Loucy (cell line): ENCODE results near the gene PHF13.
A peak's percentile ranks its signal among the peaks of the same experiment; 100 is the strongest.

Experiments used
- H2AFZ ChIP-seq: fragments of 200-600 bp; sonication (generic); 2 replicates; pipeline ENCODE4 v1.6.0; 2016; ENCODE audit warnings: antibody characterized with exemption, mild to moderate bottlenecking, low read length, moderate library complexity
- H3F3A ChIP-seq: fragments of 200-600 bp; 2 replicates; pipeline ENCODE4 v1.6.0; 2016; ENCODE audit warnings: antibody characterized with exemption, low read depth, mild to moderate bottlenecking
- H3K27me3 ChIP-seq: fragments of 200-600 bp; sonication (generic); 2 replicates; pipeline ENCODE4 v1.6.1; 2014; ENCODE audit warnings: low read length, mild to moderate bottlenecking; ENCODE audit not compliant: insufficient read depth, poor library complexity, severe bottlenecking
- H3K36me3 ChIP-seq: fragments of 200-600 bp; sonication (generic); 2 replicates; pipeline ENCODE4 v1.6.1; 2016; ENCODE audit warnings: low read length; ENCODE audit not compliant: insufficient read depth
- H3K4me1 ChIP-seq: fragments of 200-600 bp; sonication (generic); 2 replicates; pipeline ENCODE4 v1.5.1; 2014; ENCODE audit warnings: low read length, mild to moderate bottlenecking; ENCODE audit not compliant: insufficient read depth, poor library complexity, severe bottlenecking
- H3K4me2 ChIP-seq: fragments of 200-600 bp; sonication (generic); 2 replicates; pipeline ENCODE4 v1.6.0; 2014; ENCODE audit warnings: antibody characterized with exemption, low read length, low read depth, mild to moderate bottlenecking; ENCODE audit not compliant: poor library complexity, severe bottlenecking
- H3K4me3 ChIP-seq: fragments of 200-600 bp; sonication (generic); 2 replicates; pipeline ENCODE4 v1.5.1; 2014; ENCODE audit warnings: low read length, mild to moderate bottlenecking, mixed read lengths; ENCODE audit not compliant: poor library complexity, severe bottlenecking
- H3K79me2 ChIP-seq: fragments of 200-600 bp; sonication (generic); 2 replicates; pipeline ENCODE4 v1.6.1; 2014; ENCODE audit warnings: low read length; ENCODE audit not compliant: insufficient read depth
- H3K9ac ChIP-seq: fragments of 200-600 bp; sonication (generic); 2 replicates; pipeline ENCODE4 v1.6.0; 2014; ENCODE audit warnings: mild to moderate bottlenecking, low read depth, low read length, moderate library complexity; ENCODE audit not compliant: poor library complexity, severe bottlenecking
- H3K9me2 ChIP-seq: fragments of 200-600 bp; sonication (generic); replicated peaks from 2 replicates; pipeline ENCODE4 v1.6.1; 2016; ENCODE audit warnings: low read depth, low read length, mixed read lengths
- H3K9me3 ChIP-seq: fragments of 200-600 bp; sonication (generic); 2 replicates; pipeline ENCODE4 v1.6.1; 2014; ENCODE audit warnings: mild to moderate bottlenecking, antibody characterized with exemption, low read length, low read depth; ENCODE audit not compliant: insufficient read depth
- H4K20me1 ChIP-seq: fragments of 200-600 bp; sonication (generic); 2 replicates; pipeline ENCODE4 v1.6.0; 2014; ENCODE audit warnings: antibody characterized with exemption, low read length, mild to moderate bottlenecking; ENCODE audit not compliant: insufficient read depth, poor library complexity, severe bottlenecking
- EZH2phosphoT487 ChIP-seq: fragments of 200-600 bp; IDR thresholded peaks from 2 replicates; pipeline ENCODE4 v1.6.1; 2018; ENCODE audit warnings: antibody characterized with exemption, mild to moderate bottlenecking, moderate library complexity, borderline replicate concordance
- TF ChIP-seq, protein P1 (sequence below): fragments of 200-600 bp; sonication (generic); conservative IDR thresholded peaks from 2 replicates; pipeline ENCODE4 v1.5.1; 2014; ENCODE audit warnings: mild to moderate bottlenecking, antibody characterized with exemption, low read length

The PHF13 gene

GRCh38 chr1:6603238-6603914 is 10.2 kb upstream of the PHF13 start:
- Histone ChIP-seq H3K9me3 (no peaks in the 10 kb centered on the region), H3K9ac (peak overlapping the region; percentile 78), H3K36me3 (peaks cover 4% of the 10 kb centered on the region; the same call in 1 of the 2 replicates), H3F3A (0 out of 2 replicates have a peak, but pooled peaks cover 5% of the 10 kb centered on the region), H2AFZ (peak overlapping the region; percentile 98), H3K4me1 (peaks cover 17% of the 10 kb centered on the region), H3K4me3 (peak overlapping the region; percentile 81), H3K79me2 (peaks cover 40% of the 10 kb centered on the region), H4K20me1 (peaks cover 22% of the 10 kb centered on the region), H3K4me2 (peak overlapping the region; percentile 82), H3K9me2 (no peaks in the 10 kb centered on the region), H3K27me3 (no peaks in the 10 kb centered on the region)
- TF ChIP-seq, protein P1, sequence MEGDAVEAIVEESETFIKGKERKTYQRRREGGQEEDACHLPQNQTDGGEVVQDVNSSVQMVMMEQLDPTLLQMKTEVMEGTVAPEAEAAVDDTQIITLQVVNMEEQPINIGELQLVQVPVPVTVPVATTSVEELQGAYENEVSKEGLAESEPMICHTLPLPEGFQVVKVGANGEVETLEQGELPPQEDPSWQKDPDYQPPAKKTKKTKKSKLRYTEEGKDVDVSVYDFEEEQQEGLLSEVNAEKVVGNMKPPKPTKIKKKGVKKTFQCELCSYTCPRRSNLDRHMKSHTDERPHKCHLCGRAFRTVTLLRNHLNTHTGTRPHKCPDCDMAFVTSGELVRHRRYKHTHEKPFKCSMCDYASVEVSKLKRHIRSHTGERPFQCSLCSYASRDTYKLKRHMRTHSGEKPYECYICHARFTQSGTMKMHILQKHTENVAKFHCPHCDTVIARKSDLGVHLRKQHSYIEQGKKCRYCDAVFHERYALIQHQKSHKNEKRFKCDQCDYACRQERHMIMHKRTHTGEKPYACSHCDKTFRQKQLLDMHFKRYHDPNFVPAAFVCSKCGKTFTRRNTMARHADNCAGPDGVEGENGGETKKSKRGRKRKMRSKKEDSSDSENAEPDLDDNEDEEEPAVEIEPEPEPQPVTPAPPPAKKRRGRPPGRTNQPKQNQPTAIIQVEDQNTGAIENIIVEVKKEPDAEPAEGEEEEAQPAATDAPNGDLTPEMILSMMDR = no peak
- TF ChIP-seq EZH2phosphoT487 = no peak

DNA sequence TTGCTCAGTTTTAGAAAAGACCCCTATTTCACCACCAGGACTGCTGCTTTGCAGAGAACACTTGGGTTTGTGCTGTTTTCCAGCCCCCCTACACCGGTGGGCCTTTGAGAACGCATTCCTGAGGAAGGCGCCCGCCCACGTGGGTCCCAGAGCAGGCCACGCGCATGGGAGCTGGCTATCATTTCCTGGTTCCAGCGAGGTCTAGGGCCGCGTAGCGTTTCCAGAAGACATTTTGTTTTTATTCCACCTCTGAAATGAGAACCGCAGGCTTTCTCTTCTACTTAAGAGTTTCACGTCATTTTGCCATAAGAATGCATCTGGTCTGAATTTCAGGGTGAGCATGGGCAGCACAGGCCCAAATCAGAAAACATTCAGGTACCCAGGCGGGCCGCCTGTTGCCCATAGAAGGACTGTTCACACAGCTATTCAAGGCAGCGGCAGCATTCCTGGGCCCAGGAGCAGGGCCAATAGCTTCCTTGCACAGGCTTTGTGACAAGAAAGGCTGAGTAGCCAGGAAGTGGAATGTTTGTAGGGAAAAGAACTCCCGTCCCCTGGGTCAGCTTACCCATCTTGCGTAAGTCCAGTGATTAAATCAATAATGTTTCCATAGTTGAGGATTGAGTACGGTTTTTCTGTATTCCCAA is 9.5 kb upstream of the PHF13 start:
- TF ChIP-seq, protein P1 = no peak
- no peak for TF ChIP-seq EZH2phosphoT487
- Histone ChIP-seq H3K9me2 (no peaks in the 10 kb centered on the region), H3K79me2 (peaks cover 34% of the 10 kb centered on the region), H3K4me1 (peaks cover 14% of the 10 kb centered on the region), H2AFZ (peak overlapping the region; percentile 98), H3F3A (0 out of 2 replicates have a peak, but pooled peaks cover 5% of the 10 kb centered on the region), H3K27me3 (no peaks in the 10 kb centered on the region), H3K9me3 (no peaks in the 10 kb centered on the region), H3K4me3 (peak overlapping the region; percentile 81), H3K36me3 (no peaks in the 10 kb centered on the region), H3K4me2 (peak overlapping the region; percentile 82), H4K20me1 (peaks cover 18% of the 10 kb centered on the region), H3K9ac (peak overlapping the region; percentile 78)

GRCh38 chr1:6612641-6613360 is 730 bp upstream of the PHF13 start:
- Histone ChIP-seq H3K9me2 (no peaks in the 10 kb centered on the region), H3K9ac (peak overlapping the region; percentile 80), H3K9me3 (no peaks in the 10 kb centered on the region), H3F3A (no peaks in the 10 kb centered on the region), H3K4me3 (peak overlapping the region; percentile 93), H2AFZ (peak overlapping the region; percentile 97), H3K27me3 (peaks cover 4% of the 10 kb centered on the region), H3K4me1 (peaks cover 12% of the 10 kb centered on the region), H3K4me2 (peak overlapping the region; percentile 100), H3K36me3 (peaks cover 4% of the 10 kb centered on the region; the same call in 1 of the 2 replicates), H3K79me2 (peaks cover 42% of the 10 kb centered on the region), H4K20me1 (peaks cover 27% of the 10 kb centered on the region)
- TF ChIP-seq, protein P1 = no peak
